Stimulated activated CD4-positive, alpha-beta T cell treated with anti-CD3 and anti-CD28 coated beads, Interleukin-1b, Interleukin-23, amount 100 ng/mL, for 1 hour (primary cell): ENCODE results near the gene PCDHA1.
"Not testable (repeated sequence)": the region's sequence is repeated elsewhere in the genome, so short reads cannot be mapped to it uniquely, and the experiment has no call there.

ENCODE experiments used
- DNase-seq, 2 donors: peaks; one replicate each; pipeline ENCODE4 v3.0.0-alpha.2; 2020; ENCODE audit warnings: low read depth in 2 of 2

Gene PCDHA1

GRCh38 chr5:140849831-140850634 lies 64.1 kb downstream of the PCDHA1 start:
- DNase-seq = not testable (repeated sequence)

DNA sequence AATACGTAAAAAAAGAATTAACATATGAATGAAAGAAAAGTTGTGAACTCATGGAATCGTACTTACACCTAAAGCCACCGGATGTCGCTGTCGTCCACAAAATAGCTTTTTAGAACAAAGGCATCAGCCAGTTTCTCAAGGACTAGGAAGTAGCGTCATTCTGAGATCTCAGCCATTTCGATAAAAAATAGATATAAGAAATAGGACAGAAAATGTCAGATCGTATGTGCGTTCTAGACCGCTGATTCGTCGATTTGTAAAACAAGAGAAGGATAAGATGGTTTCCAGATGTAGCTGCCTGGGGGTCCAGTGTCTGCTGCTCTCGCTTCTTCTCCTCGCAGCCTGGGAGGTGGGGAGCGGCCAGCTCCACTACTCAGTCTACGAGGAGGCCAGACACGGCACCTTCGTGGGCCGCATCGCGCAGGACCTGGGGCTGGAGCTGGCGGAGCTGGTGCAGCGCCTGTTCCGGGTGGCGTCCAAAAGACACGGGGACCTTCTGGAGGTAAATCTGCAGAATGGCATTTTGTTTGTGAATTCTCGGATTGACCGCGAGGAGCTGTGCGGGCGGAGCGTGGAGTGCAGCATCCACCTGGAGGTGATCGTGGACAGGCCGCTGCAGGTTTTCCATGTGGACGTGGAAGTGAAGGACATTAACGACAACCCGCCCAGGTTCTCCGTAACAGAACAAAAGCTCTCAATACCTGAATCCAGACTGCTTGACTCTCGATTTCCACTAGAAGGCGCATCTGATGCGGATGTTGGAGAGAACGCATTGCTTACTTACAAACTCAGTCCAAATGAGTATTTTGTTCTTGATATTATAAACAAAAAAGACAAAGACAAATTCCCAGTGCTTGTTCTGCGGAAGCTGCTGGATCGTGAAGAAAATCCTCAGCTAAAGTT lies 70.1 kb downstream of the PCDHA1 start, which contains the start of gene PCDHA10:
TSS of gene PCDHA10 (plus strand) at position 126 of the 903 bp plus-strand sequence. CDS start at position 278, 152 bp downstream.
- no peak for DNase-seq

DNA sequence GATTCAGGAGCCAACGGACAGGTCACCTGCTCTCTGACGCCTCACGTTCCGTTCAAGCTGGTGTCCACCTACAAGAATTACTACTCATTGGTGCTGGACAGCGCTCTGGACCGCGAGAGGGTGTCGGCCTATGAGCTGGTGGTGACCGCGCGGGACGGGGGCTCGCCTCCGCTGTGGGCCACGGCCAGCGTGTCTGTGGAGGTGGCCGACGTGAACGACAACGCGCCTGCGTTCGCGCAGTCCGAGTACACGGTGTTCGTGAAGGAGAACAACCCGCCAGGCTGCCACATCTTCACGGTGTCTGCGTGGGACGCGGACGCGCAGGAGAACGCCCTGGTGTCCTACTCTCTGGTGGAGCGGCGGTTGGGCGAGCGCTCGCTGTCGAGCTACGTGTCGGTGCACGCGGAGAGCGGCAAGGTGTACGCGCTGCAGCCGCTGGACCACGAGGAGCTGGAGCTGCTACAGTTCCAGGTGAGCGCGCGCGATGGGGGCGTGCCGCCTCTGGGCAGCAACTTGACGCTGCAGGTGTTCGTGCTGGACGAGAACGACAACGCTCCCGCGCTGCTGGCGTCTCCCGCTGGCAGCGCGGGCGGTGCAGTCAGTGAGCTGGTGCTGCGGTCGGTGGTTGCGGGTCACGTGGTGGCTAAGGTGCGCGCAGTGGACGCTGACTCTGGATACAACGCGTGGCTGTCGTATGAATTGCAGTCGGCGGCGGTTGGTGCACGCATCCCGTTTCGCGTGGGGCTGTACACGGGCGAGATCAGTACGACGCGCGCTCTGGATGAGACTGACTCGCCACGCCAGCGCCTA lies 71.4 kb downstream of the PCDHA1 start:
- no peak for DNase-seq

- DNase-seq = no peak
These were observed 72.0 kb downstream of the PCDHA1 start for GRCh38 chr5:140857987-140858240.

- DNase-seq = no peak
These were observed 76.7 kb downstream of the PCDHA1 start for GRCh38 chr5:140862441-140863295.

DNA sequence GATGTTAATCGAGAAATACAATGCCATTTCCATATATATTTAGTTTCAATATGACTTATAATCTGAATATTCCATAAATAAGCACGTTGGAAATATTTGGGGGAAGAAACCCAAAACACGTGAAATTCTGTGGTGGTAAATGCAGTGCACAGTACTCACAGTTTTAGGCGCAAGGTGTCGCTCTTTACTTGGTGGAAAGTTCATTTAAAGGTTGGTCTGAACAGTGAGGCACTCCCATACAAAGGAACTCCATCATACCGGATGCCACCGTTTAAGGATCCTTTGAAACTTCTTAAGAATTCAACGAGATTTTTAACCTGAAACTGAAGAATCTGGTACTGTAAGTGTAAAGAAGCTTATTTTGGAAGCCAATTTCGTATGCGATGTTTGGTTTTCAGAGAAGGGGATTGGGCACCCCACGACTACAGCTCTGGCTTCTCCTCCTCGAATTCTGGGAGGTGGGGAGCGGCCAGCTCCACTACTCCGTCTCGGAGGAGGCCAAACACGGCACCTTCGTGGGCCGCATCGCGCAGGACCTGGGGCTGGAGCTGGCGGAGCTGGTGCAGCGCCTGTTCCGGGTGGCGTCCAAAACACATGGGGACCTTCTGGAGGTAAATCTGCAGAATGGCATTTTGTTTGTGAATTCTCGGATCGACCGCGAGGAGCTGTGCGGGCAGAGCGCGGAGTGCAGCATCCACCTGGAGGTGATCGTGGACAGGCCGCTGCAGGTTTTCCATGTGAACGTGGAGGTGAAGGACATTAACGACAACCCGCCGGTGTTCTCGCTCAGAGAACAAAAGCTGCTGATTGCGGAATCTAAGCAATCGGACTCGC lies 83.0 kb downstream of the PCDHA1 start, which contains the start of gene PCDHA11:
TSS of gene PCDHA11 (plus strand) at position 237 of the 834 bp plus-strand sequence. CDS start at position 384, 147 bp downstream.
- no peak for DNase-seq

GRCh38 chr5:140869555-140869886 lies 83.6 kb downstream of the PCDHA1 start:
- no peak for DNase-seq

GRCh38 chr5:140870221-140871201 lies 84.6 kb downstream of the PCDHA1 start:
- DNase-seq = no peak

GRCh38 chr5:140875085-140876065 lies 89.4 kb downstream of the PCDHA1 start, which contains the start of gene PCDHA12:
Gene PCDHA12, plus strand, starts transcription at chr5:140875308. Its CDS starts 165 bp downstream, at chr5:140875473.
- DNase-seq = no peak

DNA sequence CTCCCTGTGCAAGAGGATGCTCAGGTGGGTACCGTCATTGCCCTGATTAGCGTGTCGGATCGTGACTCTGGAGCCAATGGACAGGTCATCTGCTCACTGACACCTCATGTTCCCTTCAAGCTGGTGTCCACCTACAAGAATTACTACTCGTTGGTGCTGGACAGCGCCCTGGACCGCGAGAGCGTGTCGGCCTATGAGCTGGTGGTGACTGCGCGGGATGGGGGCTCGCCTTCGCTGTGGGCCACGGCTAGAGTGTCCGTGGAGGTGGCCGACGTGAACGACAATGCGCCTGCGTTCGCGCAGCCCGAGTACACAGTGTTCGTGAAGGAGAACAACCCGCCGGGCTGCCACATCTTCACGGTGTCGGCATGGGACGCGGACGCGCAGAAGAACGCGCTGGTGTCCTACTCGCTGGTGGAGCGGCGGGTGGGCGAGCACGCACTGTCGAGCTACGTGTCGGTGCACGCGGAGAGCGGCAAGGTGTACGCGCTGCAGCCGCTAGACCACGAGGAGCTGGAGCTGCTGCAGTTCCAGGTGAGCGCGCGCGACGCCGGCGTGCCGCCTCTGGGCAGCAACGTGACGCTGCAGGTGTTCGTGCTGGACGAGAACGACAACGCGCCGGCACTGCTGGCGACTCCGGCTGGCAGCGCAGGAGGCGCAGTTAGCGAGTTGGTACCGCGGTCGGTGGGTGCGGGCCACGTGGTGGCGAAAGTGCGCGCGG lies 90.8 kb downstream of the PCDHA1 start:
- not testable (repeated sequence) for DNase-seq

DNA sequence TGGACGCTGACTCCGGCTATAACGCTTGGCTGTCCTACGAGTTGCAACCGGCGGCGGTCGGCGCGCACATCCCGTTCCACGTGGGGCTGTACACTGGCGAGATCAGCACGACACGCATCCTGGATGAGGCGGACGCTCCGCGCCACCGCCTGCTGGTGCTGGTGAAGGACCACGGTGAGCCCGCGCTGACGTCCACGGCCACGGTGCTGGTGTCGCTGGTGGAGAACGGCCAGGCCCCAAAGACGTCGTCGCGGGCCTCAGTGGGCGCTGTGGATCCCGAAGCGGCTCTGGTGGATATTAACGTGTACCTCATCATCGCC lies 91.3 kb downstream of the PCDHA1 start:
- no peak for DNase-seq

- DNase-seq = no peak
These were observed 96.1 kb downstream of the PCDHA1 start, which contains the start of gene PCDHA13 for GRCh38 chr5:140881889-140882590. Gene PCDHA13, plus strand, starts transcription at chr5:140882124. Its CDS starts 145 bp downstream, at chr5:140882269.

DNA sequence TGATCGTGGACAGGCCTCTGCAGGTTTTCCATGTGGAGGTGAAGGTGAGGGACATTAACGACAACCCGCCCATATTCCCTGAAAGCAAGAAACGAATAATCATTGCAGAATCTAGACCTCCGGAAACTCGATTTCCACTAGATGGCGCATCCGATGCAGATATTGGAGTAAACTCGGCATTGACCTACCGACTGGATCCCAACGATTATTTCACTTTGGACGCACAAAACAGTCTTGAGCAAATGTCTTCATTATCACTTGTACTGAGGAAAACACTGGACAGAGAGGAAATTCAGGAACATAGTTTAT lies 96.6 kb downstream of the PCDHA1 start:
- no peak for DNase-seq

- no peak for DNase-seq
These were observed 97.4 kb downstream of the PCDHA1 start for GRCh38 chr5:140883373-140883772.

DNA sequence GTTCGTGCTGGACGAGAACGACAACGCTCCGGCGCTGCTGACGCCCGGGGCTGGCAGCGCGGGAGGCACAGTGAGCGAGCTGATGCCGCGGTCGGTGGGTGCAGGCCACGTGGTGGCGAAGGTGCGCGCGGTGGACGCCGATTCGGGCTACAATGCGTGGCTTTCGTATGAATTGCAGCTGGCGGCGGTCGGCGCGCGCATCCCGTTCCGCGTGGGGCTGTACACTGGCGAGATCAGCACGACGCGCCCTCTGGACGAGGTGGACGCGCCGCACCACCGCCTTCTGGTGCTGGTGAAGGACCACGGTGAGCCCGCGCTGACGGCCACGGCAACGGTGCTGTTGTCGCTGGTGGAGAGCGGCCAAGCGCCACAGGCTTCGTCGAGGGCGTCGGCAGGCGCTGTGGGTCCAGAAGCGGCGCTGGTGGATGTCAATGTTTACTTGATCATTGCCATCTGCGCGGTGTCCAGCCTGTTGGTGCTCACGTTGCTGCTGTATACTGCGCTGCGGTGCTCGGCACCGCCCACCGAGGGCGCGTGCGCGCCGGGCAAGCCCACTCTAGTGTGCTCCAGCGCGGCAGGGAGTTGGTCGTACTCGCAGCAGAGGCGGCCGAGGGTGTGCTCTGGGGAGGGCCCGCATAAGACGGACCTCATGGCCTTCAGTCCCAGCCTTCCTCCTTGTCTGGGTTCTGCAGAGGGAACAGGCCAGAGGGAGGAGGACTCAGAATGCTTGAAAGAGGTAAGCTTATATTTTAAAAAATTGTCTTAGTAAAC lies 98.2 kb downstream of the PCDHA1 start:
- DNase-seq = no peak

- DNase-seq = no peak
These were observed 130.4 kb downstream of the PCDHA1 start for GRCh38 chr5:140916325-140916724.
